GM18870 (cell line): ENCODE measurements around the gene HACD2.

Experiments
- ATAC-seq: cut with Tn5 transposase; IDR thresholded peaks from one replicate; pipeline ENCODE4 v1.9.1; 2021; ENCODE audit warnings: moderate library complexity; ENCODE audit not compliant: unreplicated experiment

The HACD2 gene

DNA sequence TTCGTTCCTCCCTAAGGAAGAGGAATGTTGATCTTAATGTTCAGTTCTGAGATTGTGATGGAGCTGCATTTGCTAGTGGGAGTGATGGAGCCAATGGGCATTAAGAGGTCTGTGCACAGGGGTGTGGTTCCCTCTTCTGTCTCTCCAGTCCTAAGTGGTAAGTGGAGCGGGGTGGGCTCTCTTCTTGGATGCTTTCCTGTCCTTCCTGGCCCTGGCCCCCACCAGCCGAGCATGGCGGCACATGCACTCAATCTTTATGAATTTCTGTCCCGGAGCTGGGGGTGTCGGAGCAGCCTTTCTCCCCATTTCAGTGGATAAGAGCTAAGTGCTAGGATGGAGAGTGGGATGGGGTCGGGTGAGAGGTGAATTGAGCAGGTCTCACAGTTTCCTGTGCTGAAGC lies 98.4 kb downstream of the HACD2 start:
- ATAC-seq, result no peak

DNA sequence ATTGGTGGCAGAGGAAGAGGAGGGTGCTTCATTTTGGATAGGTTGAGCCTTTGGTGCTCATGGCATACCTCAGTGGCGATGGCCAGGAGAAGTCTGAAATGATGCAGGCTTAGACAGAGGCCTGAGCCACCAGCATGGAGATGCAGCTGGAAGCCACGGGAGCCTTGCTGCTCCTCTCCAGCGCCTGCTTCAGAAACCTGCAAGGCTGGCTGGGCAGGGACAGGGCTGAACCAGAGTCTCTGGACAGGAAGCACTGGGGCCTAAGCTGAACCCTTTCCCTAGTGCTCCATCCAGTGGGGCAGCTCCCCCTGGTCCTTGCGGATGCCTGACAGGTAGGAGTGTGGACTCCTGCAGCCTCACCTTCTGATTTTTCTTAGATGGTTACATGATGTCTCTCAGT lies 99.3 kb downstream of the HACD2 start:
- no peak for ATAC-seq

DNA sequence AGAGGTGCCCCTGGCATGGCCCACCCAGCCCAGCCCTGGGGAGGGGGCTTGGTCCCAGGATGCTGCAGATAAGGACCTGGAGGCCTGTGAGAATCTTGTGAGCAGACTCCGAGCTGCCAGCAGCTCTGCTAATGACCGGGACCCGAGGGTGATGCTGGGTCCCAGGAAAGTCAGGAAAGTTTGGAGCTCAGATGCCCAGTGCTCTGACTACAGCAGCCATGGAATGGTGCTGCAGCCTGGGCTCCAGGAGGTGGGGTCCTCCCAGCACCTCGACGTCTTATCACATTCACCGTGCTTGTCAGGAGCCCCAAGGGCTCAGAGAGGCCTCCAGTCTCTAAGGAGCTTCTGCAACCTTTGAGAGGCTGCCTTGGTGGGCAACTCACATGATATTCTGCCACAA lies 101.7 kb downstream of the HACD2 start:
- ATAC-seq, result no peak

DNA sequence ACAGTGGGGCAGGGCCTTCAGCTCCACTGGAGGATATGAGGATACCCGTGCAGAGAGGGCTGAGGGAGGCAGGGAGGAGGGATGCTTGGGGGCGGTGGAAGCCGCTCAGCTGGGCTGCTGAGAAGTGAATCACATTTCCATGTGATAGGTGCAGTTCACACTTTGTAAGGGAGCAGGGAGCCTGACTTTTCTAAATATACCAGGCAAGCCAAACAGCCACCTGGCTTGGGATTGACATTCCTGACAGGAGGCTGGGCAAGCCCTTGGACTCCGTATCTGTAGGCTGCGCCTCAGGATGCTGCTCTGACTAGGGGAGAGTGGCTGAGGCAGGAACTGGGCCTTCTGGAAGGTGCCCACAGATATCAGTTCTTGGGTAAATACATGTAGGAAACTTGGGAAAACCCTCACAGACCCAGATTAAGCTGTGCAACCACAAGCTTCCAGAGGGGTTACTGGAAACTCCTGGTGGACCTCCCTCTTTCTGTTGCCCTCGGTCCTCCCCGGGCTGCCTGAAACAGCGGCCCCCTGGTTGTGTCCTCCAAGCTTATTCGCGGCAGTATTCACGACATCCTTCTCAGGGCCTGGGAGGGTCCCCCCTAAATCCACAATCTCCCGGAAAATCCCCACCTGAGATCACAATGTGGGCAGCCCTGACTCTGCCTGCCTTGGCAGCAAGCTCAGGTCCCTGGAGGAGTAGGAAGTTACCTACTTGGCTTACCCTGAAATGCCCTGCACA lies 103.0 kb downstream of the HACD2 start:
- no peak for ATAC-seq

DNA sequence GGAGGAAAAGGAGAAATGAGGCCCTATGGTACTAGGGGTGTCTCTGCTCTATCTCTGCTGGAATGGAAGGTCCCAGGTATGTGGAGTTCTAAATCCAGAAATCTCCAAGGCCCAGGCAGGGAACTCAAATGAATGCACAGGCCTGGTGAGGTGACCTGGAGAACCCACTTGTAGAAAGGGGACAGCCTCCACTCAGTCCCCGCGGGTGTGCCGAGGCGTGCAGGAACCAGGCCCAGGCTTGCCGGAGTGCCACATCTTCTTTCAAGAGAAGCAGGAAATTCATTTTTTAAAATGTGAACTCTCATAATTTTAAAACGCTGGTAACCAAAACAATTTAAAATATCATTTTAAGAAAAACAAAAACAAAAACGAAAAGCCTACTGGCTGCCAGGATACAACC lies 103.8 kb downstream of the HACD2 start:
- ATAC-seq, result no peak

DNA sequence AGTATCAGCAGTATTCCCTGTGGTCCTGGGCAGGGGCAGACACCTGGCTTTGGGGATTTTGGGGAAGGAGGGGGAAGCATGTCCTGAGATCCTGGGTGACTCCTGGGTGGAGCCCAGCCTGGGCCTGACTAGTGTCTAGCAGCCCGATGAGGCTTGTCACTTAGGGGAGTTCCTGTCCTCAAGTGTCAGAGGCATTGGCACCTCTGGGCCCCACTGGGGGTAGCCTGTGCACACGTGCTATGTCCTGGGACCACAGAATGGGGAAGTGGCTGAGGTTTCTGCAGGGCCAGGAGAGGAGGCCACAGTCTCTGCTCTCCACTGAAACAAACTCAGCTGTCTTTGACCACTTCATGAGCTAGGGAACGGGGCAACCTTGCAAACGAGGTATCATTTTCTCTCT lies 104.4 kb downstream of the HACD2 start:
- ATAC-seq, result no peak

DNA sequence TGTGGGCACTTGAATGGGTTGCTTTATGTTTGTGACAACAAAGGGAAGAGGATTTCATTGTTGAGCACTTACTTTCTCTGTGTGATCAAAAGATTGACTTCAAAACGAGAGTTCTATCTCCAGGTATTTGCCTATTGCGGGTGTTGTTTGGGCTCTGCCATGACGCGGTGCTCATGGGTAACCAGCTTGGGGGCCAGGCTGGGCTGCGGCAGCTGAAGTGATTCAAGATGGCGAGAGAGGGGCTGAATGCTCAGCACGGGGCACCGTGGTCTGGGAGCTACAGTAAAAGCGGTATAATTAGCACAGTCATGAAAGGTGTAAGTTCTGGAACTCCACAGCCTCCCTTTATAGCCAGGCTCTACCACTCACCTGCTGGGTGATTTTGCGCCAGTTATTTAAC lies 105.0 kb downstream of the HACD2 start:
- ATAC-seq, result no peak

DNA sequence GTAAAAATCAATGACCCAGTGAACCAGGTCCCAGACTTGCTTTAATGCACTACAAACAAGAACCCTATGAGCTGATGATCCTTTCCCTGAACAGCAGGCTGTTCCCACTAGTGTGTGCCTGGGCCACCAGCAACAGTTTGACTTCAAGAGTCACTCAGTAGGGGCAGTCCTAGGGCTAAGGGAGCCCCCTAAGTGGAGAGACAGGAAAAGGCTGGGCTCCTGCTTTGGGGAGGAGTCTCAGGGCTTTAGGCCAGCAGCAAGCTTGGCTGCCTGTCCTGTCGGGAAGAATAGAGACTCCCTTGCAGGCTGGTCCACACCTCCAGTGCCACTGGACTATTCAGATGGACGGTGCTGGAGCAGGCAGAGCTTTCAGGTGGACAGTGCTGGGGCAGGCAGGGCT lies 106.5 kb downstream of the HACD2 start:
- ATAC-seq, result no peak

DNA sequence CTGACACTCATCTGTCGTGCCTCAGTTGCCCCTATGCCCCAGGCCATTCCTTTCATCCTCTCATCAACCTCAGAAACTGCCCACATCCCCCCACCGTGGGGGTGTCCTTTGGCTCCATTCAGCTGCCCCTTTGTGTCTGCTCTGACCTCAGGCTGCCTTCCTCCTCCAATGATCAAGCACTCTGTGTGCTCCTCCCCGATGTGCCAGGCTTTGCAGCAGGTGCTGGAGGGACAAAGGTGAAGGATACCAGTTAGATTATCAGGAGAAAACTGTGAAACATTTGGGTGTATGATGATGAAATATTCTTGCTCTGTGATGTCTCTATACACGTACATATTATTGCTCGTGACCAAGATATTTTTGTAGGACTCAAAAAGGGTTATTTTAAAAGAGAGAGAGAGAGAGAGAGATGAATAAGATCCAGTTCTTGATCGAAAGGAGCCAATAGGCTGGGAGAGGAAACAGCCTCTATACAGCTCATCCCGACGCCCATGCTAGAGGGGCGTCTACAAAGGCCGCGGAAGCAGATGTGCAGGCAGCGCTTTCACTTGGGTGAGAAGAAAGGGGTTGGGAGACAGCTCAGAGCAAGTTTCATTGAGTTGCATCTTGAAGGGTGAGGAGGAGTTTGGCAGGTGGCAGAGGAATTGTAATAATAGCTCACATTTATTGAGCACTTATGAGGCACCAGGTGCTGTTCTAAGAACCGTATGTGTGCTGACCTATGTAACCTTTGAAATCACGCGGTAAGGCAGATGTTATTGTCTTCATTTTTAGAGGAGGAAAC lies 107.7 kb downstream of the HACD2 start:
- ATAC-seq, result no peak

DNA sequence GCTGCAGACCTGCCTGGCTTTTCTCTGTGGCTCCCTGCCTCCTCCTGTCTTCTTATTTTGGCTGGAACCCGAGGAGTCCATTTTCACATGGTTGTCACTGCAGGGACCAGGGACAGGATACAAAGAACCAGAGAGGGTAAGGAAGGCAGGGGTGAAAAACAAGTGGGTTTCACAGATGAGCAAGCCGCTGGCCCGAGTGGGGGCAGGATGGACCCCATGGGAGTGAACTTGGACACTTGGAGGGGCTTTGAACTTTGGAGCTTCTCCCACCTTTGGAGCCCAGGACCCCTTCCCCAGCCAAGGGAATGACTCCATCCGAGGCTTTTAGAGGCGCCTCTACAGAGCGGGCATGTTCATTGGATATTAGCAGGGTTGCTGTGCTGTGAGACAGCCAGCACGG lies 109.1 kb downstream of the HACD2 start:
- ATAC-seq, result no peak

DNA sequence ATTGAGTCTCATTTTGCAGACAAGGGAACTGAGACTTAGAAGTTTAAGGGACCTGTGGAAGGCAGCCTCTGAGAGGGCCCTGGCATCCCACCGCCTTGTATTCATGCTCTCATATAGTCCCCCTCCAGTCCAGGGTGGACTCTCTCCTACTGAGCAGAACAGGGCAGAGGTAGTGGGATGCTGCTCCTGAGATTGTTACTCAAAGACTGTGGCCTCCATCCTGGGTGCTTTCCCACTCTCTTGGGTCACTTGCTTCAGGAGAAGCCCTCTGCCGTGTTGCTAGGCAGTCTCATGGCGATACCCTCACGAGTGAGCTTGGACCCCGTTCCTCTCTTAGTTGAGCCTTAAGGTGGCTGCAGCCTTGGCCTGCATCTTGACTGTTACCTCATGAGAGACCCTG lies 113.7 kb downstream of the HACD2 start:
- no peak for ATAC-seq

DNA sequence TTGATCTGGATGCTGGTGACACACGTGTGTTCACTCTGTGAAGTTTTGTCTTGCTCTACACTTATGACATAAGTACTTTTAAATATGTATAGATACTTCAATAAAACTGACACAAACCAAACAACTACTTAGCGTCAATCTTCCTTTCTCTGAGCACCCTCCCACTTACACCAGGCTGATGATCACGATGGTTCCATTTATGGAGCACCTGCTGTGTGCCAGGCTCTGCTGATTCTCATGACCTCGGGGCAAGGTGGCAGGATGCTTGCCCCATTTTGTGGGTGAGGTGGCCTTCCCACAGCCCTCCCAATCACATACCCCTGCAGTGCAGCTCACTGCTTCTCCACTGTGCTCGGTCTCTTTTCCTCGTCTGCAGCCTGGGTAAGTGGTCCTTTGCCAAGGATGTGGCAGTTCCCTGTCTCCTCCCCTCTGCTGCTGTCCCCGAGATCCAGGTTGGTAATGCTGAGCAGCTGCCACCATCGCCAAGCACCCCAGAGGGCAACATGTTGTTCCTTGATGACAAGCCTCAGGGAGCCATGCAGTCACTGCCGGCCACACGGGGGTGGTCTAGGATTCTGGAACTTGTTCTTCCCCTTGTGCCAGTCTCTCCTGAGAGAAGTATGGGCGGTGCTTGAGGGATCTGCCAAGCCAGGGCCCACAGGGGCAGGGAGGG lies 115.4 kb downstream of the HACD2 start:
- no peak for ATAC-seq

DNA sequence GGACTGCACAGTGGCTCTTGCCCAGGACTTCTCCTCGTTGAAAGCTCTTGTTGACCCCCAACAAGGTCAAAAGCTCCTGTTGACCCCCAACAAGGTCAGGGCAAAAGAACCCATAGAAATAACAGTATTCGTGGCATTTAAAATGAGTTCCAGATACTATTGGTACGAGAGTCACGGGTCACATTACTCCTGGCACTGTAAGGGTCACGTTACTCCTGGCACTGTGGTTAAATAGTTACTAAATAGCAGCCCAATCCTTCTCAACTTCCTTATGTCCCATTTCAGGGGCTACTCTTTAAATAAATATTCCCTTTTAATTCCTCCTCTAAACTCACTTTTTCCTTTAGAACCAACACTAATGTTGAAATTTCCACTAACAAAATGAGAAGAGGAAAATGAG lies 117.8 kb downstream of the HACD2 start:
- no peak for ATAC-seq

DNA sequence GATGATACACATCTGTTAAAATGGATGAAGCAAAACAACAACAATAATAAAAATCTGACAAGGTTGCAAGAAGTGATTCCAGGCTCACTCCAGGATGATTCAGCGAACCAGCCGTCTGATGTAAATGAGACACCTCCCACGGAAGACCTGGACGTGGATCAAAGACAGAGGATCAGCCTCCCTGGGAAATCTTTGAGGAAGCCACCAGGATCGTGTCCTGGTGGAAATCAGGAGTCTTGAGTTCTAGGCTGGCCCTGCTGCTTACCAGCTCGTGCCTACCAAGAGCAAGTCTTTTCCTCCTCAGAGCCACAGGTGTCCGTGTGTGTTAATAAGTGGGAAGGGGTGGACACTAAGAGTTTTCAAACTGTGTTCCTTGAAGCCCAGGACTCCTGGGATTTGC lies 120.6 kb downstream of the HACD2 start:
- no peak for ATAC-seq

DNA sequence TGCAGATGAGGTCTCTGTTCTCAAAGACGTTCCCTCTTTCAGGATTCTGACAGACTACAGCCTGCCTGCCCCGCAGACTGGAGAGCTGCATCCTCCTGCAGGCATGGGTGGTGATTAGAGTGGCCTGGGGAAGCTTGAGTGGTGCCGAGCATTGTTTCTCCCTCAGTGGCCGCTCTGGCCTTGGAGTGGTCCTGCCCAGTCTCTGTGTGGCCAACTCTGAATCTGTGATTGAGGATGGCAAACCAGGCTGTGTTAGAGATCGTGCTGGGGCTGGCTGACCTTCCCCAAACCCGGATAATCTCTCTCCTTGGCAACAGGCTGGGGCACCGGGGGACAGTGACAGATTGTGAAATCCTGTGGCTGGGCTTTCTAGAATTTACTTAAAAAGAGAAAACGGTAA lies 125.0 kb downstream of the HACD2 start:
- no peak for ATAC-seq

DNA sequence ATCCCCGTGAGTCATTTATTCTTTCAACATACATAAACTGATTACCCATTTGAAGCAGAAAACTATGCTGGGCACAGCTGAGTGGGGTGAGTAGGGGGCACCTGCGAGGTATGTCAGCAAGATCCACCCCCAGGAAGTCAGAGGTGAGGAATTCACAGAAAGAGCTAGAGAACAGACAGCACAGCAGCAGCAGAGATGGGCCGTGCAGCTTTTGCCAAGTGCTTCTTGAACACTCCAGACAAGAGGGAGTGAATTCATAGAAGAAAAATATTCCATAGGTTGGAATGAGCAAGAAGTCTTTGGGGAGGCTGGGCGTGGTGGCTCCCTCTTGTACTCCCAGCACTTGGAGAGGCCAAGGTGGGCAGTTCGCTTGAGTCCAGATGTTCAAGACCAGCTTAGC lies 126.6 kb downstream of the HACD2 start:
- no peak for ATAC-seq

DNA sequence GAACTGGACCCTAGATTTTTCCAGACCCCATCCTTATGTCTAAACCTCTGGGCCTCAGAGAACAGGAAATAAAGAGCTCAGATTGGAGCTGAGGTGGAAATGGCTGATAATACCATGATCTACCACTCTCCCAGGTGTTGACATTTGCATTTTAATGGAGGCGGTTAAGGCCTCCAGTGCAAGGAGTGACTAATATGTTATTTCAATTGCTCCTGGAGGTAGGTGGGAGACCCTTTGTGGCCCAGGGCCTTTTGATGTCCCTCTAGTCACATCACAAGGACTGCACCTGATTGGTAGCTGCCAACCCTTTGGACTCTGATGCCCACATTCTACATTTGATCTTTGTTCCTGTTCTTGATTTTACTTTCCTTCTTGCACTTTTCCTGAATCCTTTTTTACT lies 127.0 kb downstream of the HACD2 start:
- ATAC-seq, result no peak

DNA sequence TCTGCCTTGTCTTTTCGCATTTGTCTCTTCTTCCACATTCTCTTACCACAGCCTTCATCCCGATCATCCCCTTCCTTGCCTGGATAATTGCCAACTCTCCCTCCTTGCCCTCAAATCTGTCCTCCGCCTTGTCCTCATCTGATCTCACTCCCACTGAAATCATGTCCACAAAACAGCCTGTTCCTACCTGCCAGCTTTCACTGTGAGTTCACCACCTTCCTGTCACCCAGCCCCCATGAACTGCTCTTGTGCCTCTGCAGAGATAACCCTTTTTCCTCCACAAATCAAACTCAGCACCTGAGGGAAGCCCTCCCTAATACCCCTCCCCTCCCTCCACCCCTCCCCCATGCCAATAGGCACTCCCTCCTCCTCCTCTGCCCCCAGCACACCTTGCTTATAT lies 131.2 kb downstream of the HACD2 start:
- no peak for ATAC-seq

DNA sequence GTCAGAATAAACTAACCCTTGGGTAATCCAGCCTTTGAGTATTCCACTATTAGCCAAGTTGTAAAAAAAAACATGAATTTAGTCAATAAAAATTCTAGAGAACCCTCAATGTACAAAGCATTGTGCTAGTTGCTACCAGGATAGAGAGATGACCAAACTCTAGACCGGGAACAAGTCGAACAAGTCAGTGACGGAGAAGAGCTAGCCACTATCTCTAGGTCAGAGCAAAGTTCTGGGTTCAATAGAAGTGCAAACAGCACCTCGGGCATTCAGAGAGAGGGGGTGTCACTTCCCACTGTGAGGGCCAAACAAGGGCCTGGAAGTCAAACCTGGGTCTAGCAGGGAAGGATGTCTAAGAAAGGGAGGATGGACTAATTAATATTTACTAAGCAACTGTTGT lies 133.7 kb downstream of the HACD2 start:
- ATAC-seq, result no peak

DNA sequence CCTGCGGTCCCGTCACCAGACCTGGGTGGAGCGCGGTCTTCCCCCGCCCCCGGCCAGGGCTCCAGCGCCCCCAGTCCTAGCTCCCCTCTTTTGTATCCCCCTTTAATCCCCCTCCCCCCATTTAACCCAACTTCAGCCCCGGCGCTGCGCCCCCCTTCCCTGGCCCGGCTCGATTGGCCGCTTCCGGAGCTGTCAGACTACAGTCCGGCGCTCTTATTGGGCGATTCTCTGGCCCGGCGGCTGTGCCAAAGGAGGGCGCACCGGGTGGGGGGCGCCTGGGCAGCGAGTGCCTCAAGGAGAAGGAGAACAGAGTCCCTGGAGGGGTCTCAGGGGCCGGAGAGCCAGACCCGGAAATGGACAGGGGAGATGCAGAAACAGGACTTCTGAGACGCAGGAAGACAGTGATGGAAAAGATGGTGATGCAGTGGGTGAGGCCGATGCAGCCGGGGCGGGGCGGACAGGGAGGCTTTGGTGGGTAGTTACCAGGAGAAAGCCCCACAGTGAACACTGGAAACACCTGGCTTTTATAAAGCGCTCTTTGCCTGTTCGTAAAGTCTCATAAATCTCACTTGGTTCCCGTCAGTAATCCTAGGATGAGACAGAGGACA lies 134.8 kb downstream of the HACD2 start:
- ATAC-seq, result no peak

DNA sequence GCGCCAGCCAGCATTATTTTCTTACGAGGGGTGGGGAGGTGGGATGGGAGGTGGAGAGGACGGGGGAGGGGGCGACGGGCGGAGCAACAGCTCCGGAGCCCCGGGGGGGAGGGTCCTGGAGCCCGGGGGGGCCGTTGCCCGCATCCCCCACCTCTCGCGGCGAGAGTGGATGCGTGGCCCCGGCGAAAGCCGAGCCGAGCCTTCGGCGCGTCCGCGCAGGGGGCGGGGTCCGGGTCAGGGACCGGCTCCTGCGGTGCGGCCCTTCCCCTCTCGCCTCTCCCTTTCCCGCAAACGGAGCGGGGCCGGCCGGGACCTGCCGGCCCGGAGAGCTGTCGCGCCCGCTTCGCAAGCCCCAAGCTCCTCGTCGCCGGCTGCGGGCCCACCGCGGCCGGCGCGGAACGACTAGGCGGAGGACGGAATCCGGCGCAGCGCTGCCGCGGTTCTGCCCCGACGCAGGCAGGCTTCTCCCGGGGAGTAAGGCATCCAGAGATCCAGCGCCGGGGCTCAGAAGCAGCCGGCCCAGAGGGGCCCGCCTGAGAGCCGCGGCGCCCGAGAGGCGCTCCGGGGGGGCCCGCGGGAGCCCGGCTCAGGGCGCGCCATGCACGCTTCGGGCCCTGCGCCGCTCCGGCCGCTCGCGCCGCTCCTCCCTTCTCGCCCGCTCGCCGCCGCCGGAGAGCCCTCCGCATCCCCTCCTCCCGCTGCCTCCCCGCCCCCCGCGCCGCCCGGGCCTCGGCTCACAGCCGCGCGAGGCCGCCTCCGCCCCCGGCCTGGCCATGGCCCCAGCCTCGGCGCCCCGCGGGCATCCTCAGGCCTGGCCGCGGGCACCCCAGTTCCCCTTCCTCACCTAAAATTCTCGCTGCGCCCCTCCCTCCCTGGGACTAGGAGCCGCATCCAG lies 135.5 kb downstream of the HACD2 start:
- no peak for ATAC-seq
